Parathyroid adenoma (tissue), 2 donors: ENCODE measurements around the gene CCSER1.

Experiments
- H2AFZ ChIP-seq: fragments of 300-600 bp; sonication (generic); one replicate; pipeline ENCODE4 v1.7.0; 2017; ENCODE audit warnings: antibody characterized with exemption, mild to moderate bottlenecking
- H3K27ac ChIP-seq: fragments of 300-600 bp; sonication (generic); one replicate; pipeline ENCODE4 v1.7.0; 2017
- H3K27me3 ChIP-seq: fragments of 300-600 bp; sonication (generic); one replicate; pipeline ENCODE4 v1.7.0; 2017; ENCODE audit warnings: low read length; ENCODE audit not compliant: control insufficient read depth, insufficient read depth
- H3K36me3 ChIP-seq: fragments of 300-600 bp; sonication (generic); one replicate; pipeline ENCODE4 v1.7.0; 2017; ENCODE audit warnings: low read length; ENCODE audit not compliant: control insufficient read depth, insufficient read depth
- H3K4me1 ChIP-seq: fragments of 300-600 bp; sonication (generic); one replicate; pipeline ENCODE4 v1.7.0; 2017; ENCODE audit warnings: control low read depth
- H3K4me2 ChIP-seq: fragments of 300-600 bp; sonication (generic); one replicate; pipeline ENCODE4 v1.7.0; 2017; ENCODE audit warnings: low read length
- H3K4me3 ChIP-seq: fragments of 300-600 bp; sonication (generic); one replicate; pipeline ENCODE4 v1.7.0; 2017; ENCODE audit warnings: low read depth, low read length
- H3K79me2 ChIP-seq: fragments of 300-600 bp; sonication (generic); one replicate; pipeline ENCODE4 v1.7.0; 2017; ENCODE audit warnings: control low read depth
- H3K9ac ChIP-seq: fragments of 300-600 bp; sonication (generic); one replicate; pipeline ENCODE4 v1.7.0; 2017; ENCODE audit warnings: mild to moderate bottlenecking
- H3K9me3 ChIP-seq: fragments of 300-600 bp; sonication (generic); one replicate; pipeline ENCODE4 v1.7.0; 2017; ENCODE audit warnings: low read length; ENCODE audit not compliant: control insufficient read depth
- CTCF ChIP-seq: fragments of 300-600 bp; sonication (generic); IDR thresholded peaks from one replicate; pipeline ENCODE4 v1.7.0; 2017; ENCODE audit warnings: antibody characterized with exemption, mild to moderate bottlenecking
- donor health status: primary hyperparathyroidism.

The CCSER1 gene

GRCh38 chr4:90190525-90190924, 63.3 kb downstream of the CCSER1 start:
- H3K4me2 ChIP-seq, result no peak overlapping the region
- no peaks in the 10 kb centered on the region for H3K9me3 ChIP-seq
- H3K79me2 ChIP-seq, result no peaks in the 10 kb centered on the region
- H3K4me1 ChIP-seq, result no peaks in the 10 kb centered on the region
- H3K36me3 ChIP-seq, result no peaks in the 10 kb centered on the region
- TF ChIP-seq CTCF, result no peak
- H2AFZ ChIP-seq, result no peak overlapping the region
- no peak overlapping the region for H3K9ac ChIP-seq
- no peaks in the 10 kb centered on the region for H3K27me3 ChIP-seq
- no peak overlapping the region for H3K27ac ChIP-seq
- H3K4me3 ChIP-seq, result no peak overlapping the region

- no peaks in the 10 kb centered on the region for H3K79me2 ChIP-seq
- no peak overlapping the region for H3K4me3 ChIP-seq
- no peak overlapping the region for H3K4me2 ChIP-seq
Observed at GRCh38 chr4:90198086-90198847, 71.1 kb downstream of the CCSER1 start.

GRCh38 chr4:90207887-90208454, 80.8 kb downstream of the CCSER1 start:
- no peak for TF ChIP-seq CTCF
- H3K27ac ChIP-seq, result no peak overlapping the region
- H3K27me3 ChIP-seq, result no peaks in the 10 kb centered on the region
- no peaks in the 10 kb centered on the region for H3K4me1 ChIP-seq
- no peak overlapping the region for H3K4me3 ChIP-seq
- H2AFZ ChIP-seq, result no peak overlapping the region
- no peaks in the 10 kb centered on the region for H3K36me3 ChIP-seq
- H3K9ac ChIP-seq, result no peak overlapping the region
- no peaks in the 10 kb centered on the region for H3K79me2 ChIP-seq
- H3K9me3 ChIP-seq, result no peaks in the 10 kb centered on the region
- no peak overlapping the region for H3K4me2 ChIP-seq

More at GRCh38 chr4:90198086-90198847, 71.1 kb downstream of the CCSER1 start:
- no peaks in the 10 kb centered on the region for H3K27me3 ChIP-seq
- no peaks in the 10 kb centered on the region for H3K36me3 ChIP-seq
- no peak for TF ChIP-seq CTCF
- no peak overlapping the region for H3K9ac ChIP-seq
- H3K9me3 ChIP-seq, result no peaks in the 10 kb centered on the region
- H3K4me1 ChIP-seq, result no peaks in the 10 kb centered on the region
- H2AFZ ChIP-seq, result no peak overlapping the region
- no peak overlapping the region for H3K27ac ChIP-seq

GRCh38 chr4:90209922-90210321, 82.7 kb downstream of the CCSER1 start:
- H3K9ac ChIP-seq, result no peak overlapping the region
- no peak overlapping the region for H3K4me2 ChIP-seq
- no peaks in the 10 kb centered on the region for H3K9me3 ChIP-seq
- no peak overlapping the region for H3K4me3 ChIP-seq
- no peaks in the 10 kb centered on the region for H3K79me2 ChIP-seq
- no peaks in the 10 kb centered on the region for H3K36me3 ChIP-seq
- no peak for TF ChIP-seq CTCF
- H3K27ac ChIP-seq, result no peak overlapping the region
- H2AFZ ChIP-seq, result no peak overlapping the region
- H3K27me3 ChIP-seq, result no peaks in the 10 kb centered on the region
- H3K4me1 ChIP-seq, result no peaks in the 10 kb centered on the region

GRCh38 chr4:90211174-90211573, 84.0 kb downstream of the CCSER1 start:
- H3K4me2 ChIP-seq, result no peak overlapping the region
- no peaks in the 10 kb centered on the region for H3K27me3 ChIP-seq
- no peak overlapping the region for H3K9ac ChIP-seq
- no peaks in the 10 kb centered on the region for H3K4me1 ChIP-seq
- H3K36me3 ChIP-seq, result no peaks in the 10 kb centered on the region
- TF ChIP-seq CTCF, result no peak
- no peak overlapping the region for H3K27ac ChIP-seq
- peaks cover 2% of the 10 kb centered on the region for H3K79me2 ChIP-seq
- H2AFZ ChIP-seq, result no peak overlapping the region
- H3K9me3 ChIP-seq, result no peaks in the 10 kb centered on the region
- H3K4me3 ChIP-seq, result no peak overlapping the region
